GM10266 (cell line): ENCODE data around the gene E2F2.

Experiments used
- DNase-seq: peaks from one replicate; pipeline ENCODE4 v3.0.0; 2012; ENCODE audit errors: extremely low spot score
- TF ChIP-seq, protein P1 (sequence below): IDR thresholded peaks from 2 replicates; pipeline ENCODE4 v1.5.1; 2012; ENCODE audit warnings: mild to moderate bottlenecking, low read depth; ENCODE audit not compliant: control insufficient read depth, insufficient read depth; ENCODE audit errors: missing control alignments

The E2F2 gene, protein sequence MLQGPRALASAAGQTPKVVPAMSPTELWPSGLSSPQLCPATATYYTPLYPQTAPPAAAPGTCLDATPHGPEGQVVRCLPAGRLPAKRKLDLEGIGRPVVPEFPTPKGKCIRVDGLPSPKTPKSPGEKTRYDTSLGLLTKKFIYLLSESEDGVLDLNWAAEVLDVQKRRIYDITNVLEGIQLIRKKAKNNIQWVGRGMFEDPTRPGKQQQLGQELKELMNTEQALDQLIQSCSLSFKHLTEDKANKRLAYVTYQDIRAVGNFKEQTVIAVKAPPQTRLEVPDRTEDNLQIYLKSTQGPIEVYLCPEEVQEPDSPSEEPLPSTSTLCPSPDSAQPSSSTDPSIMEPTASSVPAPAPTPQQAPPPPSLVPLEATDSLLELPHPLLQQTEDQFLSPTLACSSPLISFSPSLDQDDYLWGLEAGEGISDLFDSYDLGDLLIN

DNA sequence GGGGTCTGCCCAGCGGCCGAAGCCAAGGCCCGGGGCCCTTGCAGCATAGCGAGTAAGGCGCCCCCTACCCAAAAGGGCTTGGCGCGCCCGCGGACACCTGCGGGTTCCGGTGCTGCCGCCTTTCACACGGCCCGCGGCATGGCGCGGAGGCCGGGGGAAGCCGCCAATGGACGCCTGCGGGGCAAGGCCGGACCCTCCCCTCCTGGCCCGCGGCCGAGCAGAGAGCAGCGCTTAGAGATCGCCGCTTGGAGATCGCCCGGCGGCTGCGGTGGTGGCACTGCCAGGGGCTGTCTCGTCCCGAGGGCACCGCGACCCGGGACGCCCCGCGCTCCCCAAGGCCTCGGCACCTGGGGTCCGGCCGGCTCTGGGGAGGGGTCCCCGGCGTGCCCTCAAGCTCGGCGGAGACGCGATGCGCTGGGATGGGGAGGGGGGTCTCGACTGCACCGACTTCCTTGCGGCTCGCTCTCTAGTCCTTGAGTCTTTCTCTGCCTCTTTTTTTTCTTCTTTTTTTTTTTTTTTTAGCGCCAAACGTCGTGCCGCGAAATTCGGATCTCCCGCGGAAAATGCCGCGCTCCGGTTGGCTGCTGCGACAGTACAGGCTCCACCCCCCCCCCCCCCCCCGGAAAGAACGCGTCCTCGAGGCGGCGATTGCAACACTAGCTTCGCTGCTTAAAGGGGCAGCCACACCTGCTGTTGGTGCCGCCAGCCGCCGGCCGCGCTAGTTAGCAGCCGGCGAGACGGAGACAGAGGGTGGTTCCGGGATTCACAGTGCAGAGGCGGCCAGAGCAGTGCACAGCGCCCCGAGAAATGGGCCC is at the start of gene E2F2:
Gene E2F2 (minus strand): TSS at position 487 of the 815 bp plus-strand sequence. CDS start 440 bp downstream, at position 47.
- peak; percentile 93 for DNase-seq
- TF ChIP-seq, protein P1, sequence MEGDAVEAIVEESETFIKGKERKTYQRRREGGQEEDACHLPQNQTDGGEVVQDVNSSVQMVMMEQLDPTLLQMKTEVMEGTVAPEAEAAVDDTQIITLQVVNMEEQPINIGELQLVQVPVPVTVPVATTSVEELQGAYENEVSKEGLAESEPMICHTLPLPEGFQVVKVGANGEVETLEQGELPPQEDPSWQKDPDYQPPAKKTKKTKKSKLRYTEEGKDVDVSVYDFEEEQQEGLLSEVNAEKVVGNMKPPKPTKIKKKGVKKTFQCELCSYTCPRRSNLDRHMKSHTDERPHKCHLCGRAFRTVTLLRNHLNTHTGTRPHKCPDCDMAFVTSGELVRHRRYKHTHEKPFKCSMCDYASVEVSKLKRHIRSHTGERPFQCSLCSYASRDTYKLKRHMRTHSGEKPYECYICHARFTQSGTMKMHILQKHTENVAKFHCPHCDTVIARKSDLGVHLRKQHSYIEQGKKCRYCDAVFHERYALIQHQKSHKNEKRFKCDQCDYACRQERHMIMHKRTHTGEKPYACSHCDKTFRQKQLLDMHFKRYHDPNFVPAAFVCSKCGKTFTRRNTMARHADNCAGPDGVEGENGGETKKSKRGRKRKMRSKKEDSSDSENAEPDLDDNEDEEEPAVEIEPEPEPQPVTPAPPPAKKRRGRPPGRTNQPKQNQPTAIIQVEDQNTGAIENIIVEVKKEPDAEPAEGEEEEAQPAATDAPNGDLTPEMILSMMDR = peak; percentile 34

DNA sequence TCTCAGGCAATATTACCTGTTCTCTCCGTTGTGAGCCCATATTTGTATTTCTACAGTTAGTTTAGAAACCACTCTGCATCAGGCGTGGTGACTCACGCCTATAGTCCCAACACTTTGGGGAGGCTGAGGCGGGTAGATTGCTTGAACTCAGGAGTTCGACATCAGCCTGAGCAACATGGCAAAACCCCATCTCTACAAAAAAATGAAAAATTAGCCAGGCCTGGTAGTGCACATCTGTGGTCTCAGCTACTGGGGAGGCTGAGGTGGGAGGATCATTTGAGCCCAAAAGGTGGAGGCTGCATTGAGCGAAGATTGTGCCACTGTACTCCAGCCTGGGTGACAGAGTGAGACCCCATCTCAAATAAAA is 47.9 kb upstream of the E2F2 start:
- no peak for DNase-seq
- TF ChIP-seq, protein P1 = no peak

DNA sequence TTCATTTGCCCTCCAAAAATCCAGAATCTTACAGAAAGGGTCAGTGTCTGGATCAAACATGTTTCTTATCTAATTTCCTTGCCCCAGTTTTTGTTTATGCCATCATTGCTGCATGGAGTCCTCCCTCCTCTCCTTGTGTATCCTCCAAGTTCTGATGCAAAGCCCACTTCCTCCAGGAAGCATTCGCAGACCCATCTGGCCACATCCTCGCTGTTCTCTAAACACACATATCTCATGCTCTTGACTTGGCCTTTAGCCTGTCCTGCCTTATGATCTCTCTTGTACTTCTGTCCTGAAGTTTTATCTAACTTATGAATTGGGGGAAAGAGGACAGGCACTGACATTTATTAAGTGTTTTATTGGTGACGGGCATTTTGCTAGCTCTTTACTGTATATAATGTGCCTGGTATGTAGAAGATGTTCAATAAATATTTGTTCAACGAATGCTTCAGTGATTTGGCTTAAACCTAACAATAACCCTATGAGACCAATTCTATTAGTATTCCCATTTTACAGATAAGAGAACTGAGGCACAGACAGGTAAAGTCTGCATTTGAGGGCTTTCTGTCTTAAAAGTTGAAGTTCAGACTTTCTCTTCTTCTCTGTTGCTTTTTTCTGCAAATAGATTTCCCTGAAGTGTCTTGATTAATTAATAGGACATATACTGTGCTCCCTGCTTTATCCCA is 47.4 kb upstream of the E2F2 start:
- no peak for DNase-seq
- TF ChIP-seq, protein P1 = no peak

DNA sequence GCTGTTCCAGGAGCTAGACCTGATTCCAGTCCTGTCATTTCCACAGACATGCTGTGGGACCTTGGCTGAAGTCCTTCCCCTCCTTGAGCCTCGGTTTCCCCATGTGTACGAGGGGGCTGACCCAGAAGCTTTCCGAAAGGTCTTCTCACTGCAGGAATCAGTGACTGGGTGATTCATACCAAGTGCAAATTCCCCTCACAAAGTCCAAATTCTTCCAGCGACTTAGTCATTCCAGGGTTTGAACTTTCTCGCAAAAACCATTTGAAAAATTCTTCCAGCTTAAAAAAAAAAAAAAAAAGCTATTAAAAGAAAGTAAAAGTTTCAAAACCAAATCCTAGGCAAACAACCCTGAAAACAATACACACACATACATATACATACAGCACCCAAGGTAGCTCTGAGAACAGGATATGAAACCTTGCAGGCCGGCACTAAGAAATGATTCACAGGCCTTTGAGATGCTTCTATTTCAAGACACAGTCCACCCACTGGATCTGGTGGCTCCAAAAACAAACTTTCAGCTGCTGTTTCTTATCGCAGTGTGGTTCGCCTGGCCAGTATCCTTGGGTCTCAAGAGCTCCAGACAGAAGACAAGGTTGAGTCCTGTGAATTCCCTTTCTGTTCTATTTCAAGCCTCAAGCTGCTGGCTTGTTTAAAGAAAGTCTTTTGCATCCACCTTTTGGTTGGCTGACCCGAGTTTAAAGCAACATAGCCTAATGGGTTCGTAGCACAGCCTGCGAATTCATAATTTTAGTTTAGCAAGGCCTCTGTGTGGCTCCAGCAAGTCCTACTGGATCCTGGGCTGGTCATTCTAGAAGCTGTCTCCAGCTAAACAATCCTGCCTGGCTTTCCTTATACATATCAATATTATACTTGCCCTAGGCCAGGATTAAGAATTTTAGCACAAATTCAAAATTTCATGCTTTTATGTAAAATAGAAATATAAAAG is 46.3 kb upstream of the E2F2 start:
- TF ChIP-seq, protein P1 = no peak
- DNase-seq = peak; percentile 73

DNA sequence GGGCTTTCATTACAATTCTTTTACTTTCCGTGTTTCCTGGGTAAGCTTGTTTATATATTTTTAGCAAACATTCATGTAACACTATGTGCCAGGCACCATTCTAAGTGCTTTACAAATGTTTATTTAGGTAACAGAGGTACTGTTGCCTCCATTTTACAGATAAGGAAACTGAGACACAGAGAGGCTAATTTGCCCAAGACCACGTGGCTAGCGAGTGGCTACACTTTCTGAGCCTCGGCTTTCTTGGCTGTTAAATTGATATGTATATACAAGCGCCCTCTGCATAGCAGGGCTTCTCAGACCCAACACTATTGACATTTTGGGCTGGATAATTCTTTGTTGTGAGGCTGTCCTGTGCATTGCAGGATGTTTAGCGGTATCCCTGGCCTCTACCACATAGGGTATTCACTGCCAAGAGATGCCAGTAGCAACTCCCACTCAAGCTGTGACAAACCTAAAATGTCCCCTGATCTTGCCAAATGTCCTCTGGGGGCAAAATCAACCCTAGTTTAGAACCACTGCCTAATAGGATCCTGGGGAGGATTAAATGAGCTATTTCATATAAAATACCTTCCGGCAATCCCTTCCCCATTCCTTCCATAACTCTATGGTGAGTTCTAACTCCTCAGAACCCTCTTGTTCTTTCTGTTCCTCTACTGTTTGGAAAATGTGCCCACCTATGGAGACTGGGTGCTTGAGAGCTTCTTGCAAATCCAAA is 45.5 kb upstream of the E2F2 start:
- DNase-seq = no peak
- TF ChIP-seq, protein P1 = no peak
